NCI-H2029 (cell line): Measurements from ENCODE around the gene STAT5A.
"Not testable (repeated sequence)": the region's sequence is repeated elsewhere in the genome, so short reads cannot be mapped to it uniquely, and the experiment has no call there.

Experiments used
- DNase-seq: peaks from one replicate; lab custom pipeline; 2025; lab: John Stamatoyannopoulos, UW

Gene STAT5A

GRCh38 chr17:42287977-42288802 lies at the start of gene STAT5A:
STAT5A (plus strand) TSS chr17:42288498; CDS start chr17:42289412, 914 bp downstream.
- DNase-seq, result peak; percentile 71

- DNase-seq, result not testable (repeated sequence)
These were observed 48.7 kb upstream of the STAT5A start for GRCh38 chr17:42239576-42239975.

- no peak for DNase-seq
These were observed 48.1 kb upstream of the STAT5A start for GRCh38 chr17:42240201-42240600.

GRCh38 chr17:42240863-42241262 lies 47.4 kb upstream of the STAT5A start:
- not testable (repeated sequence) for DNase-seq

GRCh38 chr17:42241871-42242270 lies 46.4 kb upstream of the STAT5A start:
- no peak for DNase-seq

- no peak for DNase-seq
These were observed 44.8 kb upstream of the STAT5A start for GRCh38 chr17:42243493-42243982.

- DNase-seq, result not testable (repeated sequence)
These were observed 44.2 kb upstream of the STAT5A start for GRCh38 chr17:42244116-42244515.

- not testable (repeated sequence) for DNase-seq
These were observed 43.1 kb upstream of the STAT5A start for GRCh38 chr17:42245183-42245582.

- no peak for DNase-seq
These were observed 41.8 kb upstream of the STAT5A start for GRCh38 chr17:42246515-42246914.

GRCh38 chr17:42247734-42248133 lies 40.6 kb upstream of the STAT5A start:
- DNase-seq, result no peak

GRCh38 chr17:42248351-42249179 lies 39.7 kb upstream of the STAT5A start:
- peak; percentile 86 for DNase-seq

GRCh38 chr17:42249681-42250446 lies 38.4 kb upstream of the STAT5A start:
- no peak for DNase-seq

GRCh38 chr17:42251115-42251514 lies 37.2 kb upstream of the STAT5A start:
- DNase-seq, result no peak

GRCh38 chr17:42252597-42253550 lies 35.4 kb upstream of the STAT5A start:
- DNase-seq, result no peak

GRCh38 chr17:42253578-42253977 lies 34.7 kb upstream of the STAT5A start:
- no peak for DNase-seq

- no peak for DNase-seq
These were observed 32.9 kb upstream of the STAT5A start for GRCh38 chr17:42255445-42255844.

- no peak for DNase-seq
These were observed 28.0 kb upstream of the STAT5A start for GRCh38 chr17:42260318-42260717.

GRCh38 chr17:42264366-42264765 lies 23.9 kb upstream of the STAT5A start:
- DNase-seq, result not testable (repeated sequence)

- no peak for DNase-seq
These were observed 21.8 kb upstream of the STAT5A start for GRCh38 chr17:42266462-42266861.

- DNase-seq, result no peak
These were observed 21.2 kb upstream of the STAT5A start for GRCh38 chr17:42266918-42267766.
